Cerebellar nuclear complex (tissue), 1 donor: ENCODE results near the gene CYB561.
"Not testable (repeated sequence)": the region's sequence is repeated elsewhere in the genome, so short reads cannot be mapped to it uniquely, and the experiment has no call there.

Experiments used
- DNase-seq, 2 experiments: peaks; one replicate each; lab custom pipeline; 2025; lab: John Stamatoyannopoulos, UW

The CYB561 gene

GRCh38 chr17:63479495-63480184 is 33.5 kb upstream of the CYB561 start:
- DNase-seq: no peak

GRCh38 chr17:63478814-63479494 is 32.8 kb upstream of the CYB561 start:
- no peak for DNase-seq

- no peak for DNase-seq
Observed at GRCh38 chr17:63477480-63478440, 31.7 kb upstream of the CYB561 start.

GRCh38 chr17:63476854-63477479 is 30.9 kb upstream of the CYB561 start, which contains the start of gene ACE:
Gene ACE, plus strand, starts transcription at chr17:63477061. Its CDS starts 34 bp downstream, at chr17:63477095.
- no peak for DNase-seq

- DNase-seq: no peak
Observed at GRCh38 chr17:63476459-63476853, 30.4 kb upstream of the CYB561 start.

GRCh38 chr17:63475491-63476412 is 29.6 kb upstream of the CYB561 start:
- no peak for DNase-seq

- DNase-seq: no peak
Observed at GRCh38 chr17:63474586-63475460, 28.7 kb upstream of the CYB561 start.

GRCh38 chr17:63474174-63474573 is 28.1 kb upstream of the CYB561 start:
- no peak for DNase-seq

- not testable (repeated sequence) for DNase-seq
Observed at GRCh38 chr17:63468099-63468498, 22.0 kb upstream of the CYB561 start.

- no peak for DNase-seq
Observed at GRCh38 chr17:63464691-63465236, 18.7 kb upstream of the CYB561 start.

GRCh38 chr17:63463771-63464170 is 17.7 kb upstream of the CYB561 start:
- no peak for DNase-seq

- DNase-seq: no peak
Observed at GRCh38 chr17:63460018-63460417, 13.9 kb upstream of the CYB561 start.

GRCh38 chr17:63458478-63458877 is 12.4 kb upstream of the CYB561 start:
- DNase-seq: no peak

GRCh38 chr17:63455417-63455816 is 9.3 kb upstream of the CYB561 start:
- no peak for DNase-seq

GRCh38 chr17:63454915-63455314 is 8.8 kb upstream of the CYB561 start:
- DNase-seq: no peak

- DNase-seq: not testable (repeated sequence)
Observed at GRCh38 chr17:63454357-63454756, 8.3 kb upstream of the CYB561 start.

GRCh38 chr17:63452962-63453551 is 7.0 kb upstream of the CYB561 start:
- DNase-seq: no peak

GRCh38 chr17:63452046-63452961 is 6.2 kb upstream of the CYB561 start:
- no peak for DNase-seq
